Sigmoid colon (tissue), 7 donors: ENCODE measurements around the gene ANKRD52. TPM values are rescaled to one million over a fixed set of nuclear protein-coding genes. Genes with fewer than 3 reads are reported as not detected.
"Not testable (repeated sequence)": the region's sequence is repeated elsewhere in the genome, so short reads cannot be mapped to it uniquely, and the experiment has no call there.

Source experiments
- DNase-seq: peaks from one replicate; pipeline ENCODE4 v3.0.0-alpha.2; 2019
- H3K27ac ChIP-seq, 4 donors: fragments of 200-600 bp; sonication (generic); one replicate each; pipeline ENCODE4 v1.5.1; 2016 to 2019; ENCODE audit warnings: mild to moderate bottlenecking in 1 of 4
- H3K27me3 ChIP-seq, 3 donors: fragments of 200-600 bp; sonication (generic); one replicate each; pipeline ENCODE4 v1.5.1; 2019; ENCODE audit warnings: mild to moderate bottlenecking in 1 of 3
- H3K36me3 ChIP-seq, 4 donors: fragments of 200-600 bp; sonication (generic); one replicate each; pipeline ENCODE4 v1.5.1; 2016 to 2019
- H3K4me1 ChIP-seq, 4 donors: fragments of 200-600 bp; sonication (generic); one replicate each; pipeline ENCODE4 v1.5.1; 2017 to 2019
- H3K4me3 ChIP-seq, 4 donors: fragments of 200-600 bp; sonication (generic); one replicate each; pipeline ENCODE4 v1.5.1; 2017 to 2019; ENCODE audit warnings: mild to moderate bottlenecking in 2 of 4, moderate library complexity in 1 of 4
- H3K9me3 ChIP-seq, 4 donors: fragments of 200-600 bp in 3 of 4; sonication (generic) in 3 of 4; one replicate each; pipeline versions ENCODE4 v1.5.1 to v1.6.1; 2013 to 2019
- CTCF ChIP-seq, 4 experiments: fragments of 450-650 bp in 3 of 4; fragments of 200-600 bp in 1 of 4; IDR thresholded peaks; one replicate each; pipeline ENCODE4 v1.5.1; 2016 to 2019; ENCODE audit warnings: antibody characterized with exemption in 4 of 4, mild to moderate bottlenecking in 3 of 4, moderate library complexity in 2 of 4
- EP300 ChIP-seq, 4 donors: sonication (generic); formaldehyde crosslinking; IDR thresholded peaks; one replicate each; pipeline ENCODE4 v1.6.1; 2017; ENCODE audit warnings: antibody characterized with exemption in 4 of 4
- POLR2A ChIP-seq, 2 donors: fragments of 450-650 bp; IDR thresholded peaks; one replicate each; pipeline ENCODE4 v1.6.1; 2016; ENCODE audit warnings: antibody characterized with exemption in 2 of 2, mild to moderate bottlenecking in 2 of 2, moderate library complexity in 2 of 2
- POLR2AphosphoS5 ChIP-seq, 4 donors: sonication (generic); formaldehyde crosslinking; IDR thresholded peaks; one replicate each; pipeline ENCODE4 v1.6.1; 2017; ENCODE audit warnings: antibody characterized with exemption in 4 of 4
- WGBS, 2 donors: extraction: QIAGEN DNeasy Blood & Tissue Kit; methylation state at CpG; one replicate each; pipeline ENCODE4 v1.1.7; 2013; 5-methylcytosine and 5-hydroxymethylcytosine counted together
- intact Hi-C: fragments of 100-400 bp; cut with DNase I; formaldehyde crosslinking; loops from one replicate; pipeline ENCODE4 v1.15.1; 2023
- polyA plus RNA-seq, 3 donors: library from polyadenylated mRNA; stranded (reverse); fragments of 200-250 nt; gene quantifications; one replicate each; pipeline ENCODE4 v1.2.3, GENCODE V29; 2013
- total RNA-seq, 4 donors: library from RNA; depleted of rRNA; stranded (reverse); fragments of >200 nt; gene quantifications; one replicate each; pipeline ENCODE4 v1.1.0, GENCODE V29; 2016
- donor health status: healthy with polysubstance abuse.
- donor health status: Bipolar disorder and iron deficiency.
- donor health status: healthy.

Gene ANKRD52
- total and polyA plus RNA-seq, 7 donors, result 4.2 to 20.1 (median 8.6) TPM

- no peak for DNase-seq
- H3K4me3 ChIP-seq, result no peak overlapping the region
- intact Hi-C loops, result no loop called here
- peaks cover 0 to 20% (median 4%) of the 10 kb centered on the region in 4 donors for H3K4me1 ChIP-seq
- H3K27ac ChIP-seq, result no peak overlapping the region
- peaks cover 44 to 100% (median 76%) of the 10 kb centered on the region in 4 donors for H3K36me3 ChIP-seq
- TF ChIP-seq CTCF (IDR thresholded peaks at IDR 0.05) (no peak), POLR2AphosphoS5 (IDR thresholded peaks at IDR 0.05) (no peak), EP300 (IDR thresholded peaks at IDR 0.05) (no peak), POLR2A (IDR thresholded peaks at IDR 0.05) (no peak)
- WGBS, 2 donors, result 96 to 97% methylated on average over 3 of the region's 3 CpGs
- H3K27me3 ChIP-seq, result no peaks in the 10 kb centered on the region
- H3K9me3 ChIP-seq, result no peaks in the 10 kb centered on the region
Measured at GRCh38 chr12:56278905-56279304, 20.7 kb upstream of the ANKRD52 start.

GRCh38 chr12:56274299-56274698 lies 16.1 kb upstream of the ANKRD52 start:
- H3K27me3 ChIP-seq, result no peaks in the 10 kb centered on the region
- H3K4me3 ChIP-seq, result no peak overlapping the region
- H3K9me3 ChIP-seq, result no peaks in the 10 kb centered on the region
- DNase-seq, result no peak
- H3K27ac ChIP-seq, result no peak overlapping the region
- peaks cover 35 to 94% (median 61%) of the 10 kb centered on the region in 4 donors for H3K36me3 ChIP-seq
- H3K4me1 ChIP-seq, result no peaks in the 10 kb centered on the region
- TF ChIP-seq CTCF (IDR thresholded peaks at IDR 0.05) (no peak), EP300 (IDR thresholded peaks at IDR 0.05) (no peak), POLR2AphosphoS5 (IDR thresholded peaks at IDR 0.05) (no peak), POLR2A (IDR thresholded peaks at IDR 0.05) (no peak)
- intact Hi-C loops, result no loop called here
- WGBS, 2 donors, result 92 to 97% methylated on average over 2 of the region's 2 CpGs

- H3K27ac ChIP-seq, DNase-seq, H3K4me3 ChIP-seq, H3K4me1 ChIP-seq, intact Hi-C loops, H3K27me3 ChIP-seq, H3K9me3 ChIP-seq: not testable (repeated sequence)
- 89 to 92% methylated on average over 2 of the region's 2 CpGs for WGBS, 2 donors
- peaks cover 21 to 76% (median 48%) of the 10 kb centered on the region in 4 donors for H3K36me3 ChIP-seq
Measured at GRCh38 chr12:56272468-56272867, 14.3 kb upstream of the ANKRD52 start.

- intact Hi-C loops, result no loop called here
- TF ChIP-seq EP300 (IDR thresholded peaks at IDR 0.05), result no peak
- TF ChIP-seq CTCF (IDR thresholded peaks at IDR 0.05), result peak in 1 of 4 experiments; percentile 9
- no peak for DNase-seq
- Histone ChIP-seq H3K4me3 (no peak overlapping the region), H3K9me3 (no peaks in the 10 kb centered on the region), H3K27me3 (no peaks in the 10 kb centered on the region), H3K4me1 (peaks cover 0 to 17% (median 14%) of the 10 kb centered on the region in 4 donors), H3K36me3 (peaks cover 19 to 61% (median 41%) of the 10 kb centered on the region in 4 donors), H3K27ac (peak overlapping the region; percentile 15 to 60 (median 48))
- WGBS, 2 donors, result 20 to 25% methylated on average over 1 of the region's 1 CpG
Measured at GRCh38 chr12:56271031-56271430, 12.8 kb upstream of the ANKRD52 start.

GRCh38 chr12:56267443-56268071 lies 9.4 kb upstream of the ANKRD52 start:
- no peak for TF ChIP-seq POLR2A (IDR thresholded peaks at IDR 0.05)
- no peak for TF ChIP-seq CTCF (IDR thresholded peaks at IDR 0.05)
- no peak for TF ChIP-seq EP300 (IDR thresholded peaks at IDR 0.05)
- no peak for TF ChIP-seq POLR2AphosphoS5 (IDR thresholded peaks at IDR 0.05)
- intact Hi-C loops, result loop anchor here (2.0 kb wide), 1 partner anchor 33 kb away; the partner anchor contains the start of gene CS
- no peaks in the 10 kb centered on the region for H3K9me3 ChIP-seq
- H3K4me3 ChIP-seq, result peak overlapping the region; percentile 59 to 73 (median 70)
- H3K4me1 ChIP-seq, result peaks cover 0 to 19% (median 18%) of the 10 kb centered on the region in 4 donors
- 25 to 37% methylated on average over 21 of the region's 21 CpGs for WGBS, 2 donors
- peak overlapping the region; percentile 95 to 97 (median 96) for H3K27ac ChIP-seq
- peaks cover 0 to 27% (median 11%) of the 10 kb centered on the region in 4 donors for H3K36me3 ChIP-seq
- no peaks in the 10 kb centered on the region for H3K27me3 ChIP-seq
- DNase-seq, result peak; percentile 80
